ENCODE results near the gene TOX2.

- TF ChIP-seq, protein P1, sequence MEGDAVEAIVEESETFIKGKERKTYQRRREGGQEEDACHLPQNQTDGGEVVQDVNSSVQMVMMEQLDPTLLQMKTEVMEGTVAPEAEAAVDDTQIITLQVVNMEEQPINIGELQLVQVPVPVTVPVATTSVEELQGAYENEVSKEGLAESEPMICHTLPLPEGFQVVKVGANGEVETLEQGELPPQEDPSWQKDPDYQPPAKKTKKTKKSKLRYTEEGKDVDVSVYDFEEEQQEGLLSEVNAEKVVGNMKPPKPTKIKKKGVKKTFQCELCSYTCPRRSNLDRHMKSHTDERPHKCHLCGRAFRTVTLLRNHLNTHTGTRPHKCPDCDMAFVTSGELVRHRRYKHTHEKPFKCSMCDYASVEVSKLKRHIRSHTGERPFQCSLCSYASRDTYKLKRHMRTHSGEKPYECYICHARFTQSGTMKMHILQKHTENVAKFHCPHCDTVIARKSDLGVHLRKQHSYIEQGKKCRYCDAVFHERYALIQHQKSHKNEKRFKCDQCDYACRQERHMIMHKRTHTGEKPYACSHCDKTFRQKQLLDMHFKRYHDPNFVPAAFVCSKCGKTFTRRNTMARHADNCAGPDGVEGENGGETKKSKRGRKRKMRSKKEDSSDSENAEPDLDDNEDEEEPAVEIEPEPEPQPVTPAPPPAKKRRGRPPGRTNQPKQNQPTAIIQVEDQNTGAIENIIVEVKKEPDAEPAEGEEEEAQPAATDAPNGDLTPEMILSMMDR (conservative IDR thresholded peaks at IDR 0.05; ENCODE audit: low read length) = no peak
- no peak for TF ChIP-seq EZH2phosphoT487 (IDR thresholded peaks at IDR 0.05; ENCODE audit: borderline replicate concordance, low read depth, low read length)
These were observed 13.4 kb upstream of the TOX2 start for GRCh38 chr20:43901296-43901695.
